ENCODE data around the gene PLCXD1.
"Not testable (repeated sequence)": the region's sequence is repeated elsewhere in the genome, so short reads cannot be mapped to it uniquely, and the experiment has no call there.

The PLCXD1 gene

GRCh38 chrX:336227-336626, 55.0 kb downstream of the PLCXD1 start:
- DNase-seq, result no peak

DNA sequence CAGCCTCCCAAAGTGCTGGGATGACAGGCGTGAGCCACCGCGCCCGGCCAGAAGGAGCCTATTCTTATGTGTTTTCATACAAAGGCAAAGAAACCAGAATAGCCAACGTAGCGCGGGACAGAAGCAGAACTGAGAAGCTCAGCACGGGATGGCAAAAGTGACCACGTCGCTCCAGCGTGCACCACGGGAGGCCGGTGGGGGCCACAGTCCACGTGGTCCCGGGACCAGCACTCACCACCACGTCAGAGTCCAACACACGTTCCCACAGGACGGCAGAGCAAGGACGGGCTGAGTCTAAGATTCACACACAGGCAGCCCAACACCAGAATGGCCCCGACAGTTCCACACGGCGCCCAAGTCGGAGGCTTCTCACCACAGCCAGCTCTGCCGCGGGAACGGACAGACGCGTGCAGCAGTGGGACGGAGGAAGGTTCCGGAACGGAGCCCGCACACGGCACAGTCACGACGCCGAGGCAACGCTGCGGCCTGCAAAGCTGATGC, 56.2 kb downstream of the PLCXD1 start:
- DNase-seq, result no peak

- no peak for DNase-seq
Measured at GRCh38 chrX:338281-338835, 57.2 kb downstream of the PLCXD1 start.

DNA sequence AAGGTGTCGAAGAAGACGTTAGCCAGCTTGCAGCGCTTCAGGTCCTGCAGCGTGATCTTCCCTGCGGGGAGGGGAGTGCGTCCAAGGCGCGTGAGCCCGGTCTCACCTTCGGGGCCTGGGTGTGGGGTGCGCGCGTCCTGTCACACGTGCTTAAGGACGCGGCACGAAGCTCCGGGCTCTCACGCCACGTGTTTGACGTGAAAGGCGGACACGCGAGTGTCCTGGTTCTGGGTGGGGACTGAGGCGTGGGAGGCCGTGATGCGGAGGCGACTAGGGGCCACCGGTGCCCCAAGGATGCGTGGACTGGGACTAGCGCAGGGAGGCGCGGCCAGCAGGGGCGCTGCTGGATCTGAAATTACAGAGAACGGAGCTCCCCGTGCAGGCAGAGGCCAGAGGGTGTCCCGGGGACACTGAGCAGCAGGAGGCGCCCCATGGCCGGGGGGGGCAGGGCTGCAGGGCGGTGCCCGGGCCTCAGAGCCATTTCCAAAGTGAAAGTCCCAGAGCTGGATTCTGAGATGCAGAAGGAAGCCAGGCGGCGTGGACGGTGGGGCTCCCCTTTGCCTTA, 57.7 kb downstream of the PLCXD1 start:
- no peak for DNase-seq

DNA sequence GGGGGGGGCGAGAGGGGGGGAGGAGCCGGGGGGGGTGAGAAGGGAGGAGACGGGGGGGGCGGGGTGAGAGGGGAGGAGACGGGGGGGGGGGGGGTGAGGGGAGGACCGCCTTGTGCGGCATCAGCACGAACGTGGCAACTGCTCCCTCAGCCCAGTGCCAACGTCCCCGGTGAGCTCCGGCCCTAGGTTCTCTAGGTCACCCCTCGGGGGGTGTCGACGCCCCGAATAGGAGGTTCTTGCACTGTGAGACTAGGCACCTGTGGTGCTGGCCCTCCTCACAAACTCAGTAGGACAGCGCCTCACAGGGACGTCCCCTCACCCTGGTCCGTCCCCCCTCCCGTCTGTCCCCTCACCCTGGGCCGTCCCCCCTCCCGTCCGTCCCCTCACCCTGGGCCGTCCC, 58.9 kb downstream of the PLCXD1 start:
- DNase-seq, result no peak

DNA sequence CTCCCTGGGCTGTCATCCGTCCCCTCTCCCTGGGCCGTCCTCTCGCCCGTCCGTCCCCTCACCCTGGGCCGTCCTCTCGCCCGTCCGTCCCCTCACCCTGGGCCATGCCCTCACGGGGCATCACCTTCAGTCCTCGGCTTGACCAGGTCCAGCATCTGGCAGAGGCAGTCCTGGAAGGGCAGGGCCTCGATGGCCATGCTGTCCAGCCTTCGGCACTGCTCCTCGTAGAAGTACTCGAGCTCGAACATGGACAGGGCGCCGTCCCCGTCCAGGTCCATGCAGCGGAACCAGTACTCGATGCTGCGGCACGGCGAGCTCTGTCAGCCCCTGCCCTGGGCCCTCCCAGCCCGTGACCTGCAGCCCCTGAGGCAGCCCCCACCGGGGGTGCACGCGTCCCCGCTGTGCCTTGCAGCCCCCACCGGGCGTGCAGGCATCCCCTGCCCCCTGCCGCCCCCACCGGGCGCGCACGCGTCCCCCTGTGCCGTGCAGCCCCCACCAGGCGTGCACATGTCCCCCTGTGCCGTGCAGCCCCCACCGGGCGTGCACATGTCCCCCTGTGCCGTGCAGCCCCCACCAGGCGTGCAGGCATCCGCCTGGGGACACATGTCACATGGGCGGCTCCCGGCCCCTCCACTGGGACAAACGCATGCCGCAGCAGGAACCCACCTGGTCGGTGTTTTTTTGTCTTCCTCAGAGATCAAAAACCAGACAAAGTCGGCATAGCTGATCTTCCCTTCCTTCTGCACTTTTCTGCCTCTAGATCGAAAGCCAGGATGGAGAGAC, 59.7 kb downstream of the PLCXD1 start:
- DNase-seq, result no peak

GRCh38 chrX:341541-342101, 60.4 kb downstream of the PLCXD1 start:
- DNase-seq, result no peak

DNA sequence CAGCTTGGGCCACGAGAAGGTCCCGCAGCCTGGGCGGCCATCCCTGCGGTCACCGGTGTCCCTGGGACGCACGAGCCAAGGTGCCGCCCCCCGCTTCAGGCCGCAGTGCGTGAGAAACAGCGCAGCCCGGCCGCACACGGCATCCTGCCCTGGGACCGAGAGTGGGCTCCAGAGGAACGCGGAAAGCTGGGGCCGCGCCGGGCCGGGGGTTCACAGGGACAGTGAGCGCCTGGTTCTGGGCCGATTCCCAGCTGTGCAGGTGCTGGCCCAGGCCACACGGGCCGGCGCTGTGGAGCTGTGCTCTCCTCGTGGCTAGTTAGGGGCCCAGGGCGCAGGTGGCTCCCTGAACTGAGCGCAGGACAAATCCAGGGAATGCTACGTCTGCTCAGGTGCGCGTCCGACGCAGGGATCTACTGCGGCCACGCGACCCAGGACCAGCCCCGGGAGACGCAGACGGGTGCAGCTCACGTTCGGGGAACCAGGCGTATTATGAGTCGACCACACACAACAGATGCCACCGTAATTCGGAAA, 63.3 kb downstream of the PLCXD1 start:
- no peak for DNase-seq

GRCh38 chrX:345020-345925, 64.1 kb downstream of the PLCXD1 start:
- DNase-seq, result no peak

DNA sequence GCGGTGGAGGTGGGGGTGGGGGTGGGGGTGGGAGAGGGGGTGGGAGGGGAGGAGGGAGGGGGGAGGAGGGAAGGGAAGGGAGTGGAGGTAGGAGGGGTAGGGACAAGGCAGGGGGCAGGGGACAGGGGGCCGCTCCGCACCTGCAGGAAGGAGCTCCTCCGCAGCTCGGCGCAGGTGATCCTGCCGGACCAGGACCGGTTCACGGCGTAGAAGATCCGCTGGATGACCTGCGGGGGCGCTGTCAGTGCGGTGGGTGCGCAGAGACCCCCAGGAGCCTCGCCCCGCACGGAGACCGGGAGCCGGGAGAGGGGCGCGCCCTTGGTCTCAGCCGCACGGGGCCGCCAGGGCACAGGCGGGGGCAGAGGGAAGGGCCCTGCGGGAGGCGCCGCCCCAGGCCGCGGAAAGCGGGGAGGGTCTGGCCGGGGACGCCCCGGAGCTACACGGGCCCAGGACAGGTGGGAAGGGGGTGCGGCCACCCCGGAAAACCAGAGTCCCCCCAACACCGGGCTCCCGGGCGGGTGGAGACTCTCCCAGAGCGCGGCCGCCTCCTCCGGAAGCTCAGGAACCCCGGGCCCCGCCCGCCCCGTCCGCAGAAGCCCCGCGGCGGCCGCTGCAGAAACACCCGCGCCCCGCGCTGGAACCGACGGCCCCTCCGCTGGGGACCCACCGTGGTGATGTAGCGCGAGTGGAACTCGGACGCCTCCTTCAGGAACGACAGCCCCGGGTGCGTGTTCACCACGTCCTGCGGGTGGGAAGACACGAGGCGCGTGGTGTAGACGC, 65.0 kb downstream of the PLCXD1 start:
- DNase-seq, result no peak

- DNase-seq, result no peak
Measured at GRCh38 chrX:347351-348117, 66.4 kb downstream of the PLCXD1 start.

GRCh38 chrX:348461-349117, 67.4 kb downstream of the PLCXD1 start:
- DNase-seq, result no peak

GRCh38 chrX:349196-349595, 68.0 kb downstream of the PLCXD1 start:
- no peak for DNase-seq

DNA sequence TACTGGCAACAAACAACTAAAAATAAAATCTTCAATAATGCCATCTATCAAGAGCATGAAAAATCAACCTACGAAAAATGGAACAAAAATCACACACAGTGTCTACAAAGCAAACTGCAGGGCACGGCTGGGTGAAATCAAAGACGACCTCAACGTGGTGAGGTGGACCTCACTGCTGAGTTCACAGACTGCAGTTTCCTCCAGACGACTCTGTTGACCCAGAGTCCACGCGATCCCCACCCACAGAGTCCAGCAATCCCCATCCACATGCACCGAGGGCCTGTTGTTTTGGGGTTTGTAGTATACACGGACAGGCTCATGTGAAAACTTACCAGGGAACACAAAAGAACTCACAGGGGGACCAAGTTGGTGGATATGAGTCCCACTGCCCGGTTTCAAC, 68.5 kb downstream of the PLCXD1 start:
- no peak for DNase-seq

- no peak for DNase-seq
Measured at GRCh38 chrX:350148-350533, 69.0 kb downstream of the PLCXD1 start.

GRCh38 chrX:350534-351323, 69.5 kb downstream of the PLCXD1 start:
- DNase-seq, result no peak

- DNase-seq, result not testable (repeated sequence)
Measured at GRCh38 chrX:351324-351641, 70.1 kb downstream of the PLCXD1 start.

DNA sequence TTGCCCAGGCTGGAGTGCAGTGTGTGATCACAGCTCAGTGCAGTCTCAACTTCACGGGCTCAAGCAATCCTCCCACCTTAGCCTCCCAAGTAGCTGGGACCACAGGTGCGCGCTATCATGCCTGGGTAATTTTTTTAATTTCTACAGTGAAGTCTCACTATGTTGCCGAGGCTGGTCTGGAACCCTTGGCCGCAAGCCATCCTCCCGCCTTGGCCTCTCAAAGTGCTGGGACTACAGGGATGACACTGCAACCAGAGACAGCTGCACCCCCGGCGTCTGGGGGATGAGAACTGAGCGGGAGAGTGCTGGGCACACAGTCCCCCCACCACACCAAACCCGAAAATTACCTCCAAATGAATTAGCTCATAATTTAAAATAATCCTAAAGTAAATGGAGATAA, 70.6 kb downstream of the PLCXD1 start:
- DNase-seq, result no peak

- no peak for DNase-seq
Measured at GRCh38 chrX:352181-352580, 71.0 kb downstream of the PLCXD1 start.

All from CD4-positive, alpha-beta T cell treated with Interleukin-1 beta for 1 hour (primary cell).